WI38 (cell line): ENCODE measurements around the gene TLE7.

Experiments used
- H3K4me3 ChIP-seq: 2 replicates; pipeline ENCODE4 v1.5.1; 2011; ENCODE audit warnings: low read depth, mild to moderate bottlenecking, control low read depth, low read length
- CTCF ChIP-seq: IDR thresholded peaks from 2 replicates; pipeline ENCODE4 v1.5.1; 2012; ENCODE audit warnings: low read depth, mild to moderate bottlenecking, control low read depth, low read length

Gene TLE7

GRCh38 chr16:71426880-71427615, 14.8 kb downstream of the TLE7 start:
- H3K4me3 ChIP-seq: no peak overlapping the region
- no peak for TF ChIP-seq CTCF

GRCh38 chr16:71426069-71426879, 15.6 kb downstream of the TLE7 start:
- TF ChIP-seq CTCF: no peak
- peak overlapping the region; percentile 44; the same call in 1 of the 2 replicates for H3K4me3 ChIP-seq

GRCh38 chr16:71425746-71426068, 16.1 kb downstream of the TLE7 start:
- no peak for TF ChIP-seq CTCF
- H3K4me3 ChIP-seq: peak overlapping the region; percentile 44; the same call in 1 of the 2 replicates

- no peak for TF ChIP-seq CTCF
- no peak overlapping the region for H3K4me3 ChIP-seq
Observed at GRCh38 chr16:71424626-71425025, 17.2 kb downstream of the TLE7 start.

GRCh38 chr16:71423865-71424264, 18.0 kb downstream of the TLE7 start:
- no peak overlapping the region for H3K4me3 ChIP-seq

GRCh38 chr16:71423016-71423415, 18.8 kb downstream of the TLE7 start:
- H3K4me3 ChIP-seq: no peak overlapping the region
- TF ChIP-seq CTCF: no peak

More at GRCh38 chr16:71423865-71424264, 18.0 kb downstream of the TLE7 start:
- no peak for TF ChIP-seq CTCF

- peak; percentile 18; the same call in 1 of the 2 replicates for TF ChIP-seq CTCF
- H3K4me3 ChIP-seq: no peak overlapping the region
Observed at GRCh38 chr16:71421911-71422310, 19.9 kb downstream of the TLE7 start.
